GM23338 (cell line): ENCODE data around the gene RHBDD2.

Experiments used
- CTCF ChIP-seq, 2 experiments: fragments of 200-600 bp in 1 of 2; sonication (generic) in 1 of 2; conservative IDR thresholded peaks; 2 replicates each; pipeline versions ENCODE4 v1.5.1 to v1.6.1; 2016 to 2017; ENCODE audit warnings: antibody characterized with exemption in 2 of 2, low read depth in 2 of 2, mild to moderate bottlenecking in 2 of 2, moderate library complexity in 1 of 2
- ETS1 ChIP-seq: IDR thresholded peaks from 2 replicates; pipeline ENCODE4 v1.6.1; 2016; ENCODE audit warnings: antibody characterized with exemption
- EZH2 ChIP-seq: fragments of 200-600 bp; sonication (generic); IDR thresholded peaks from one replicate; pipeline ENCODE4 v1.8.0; 2017; ENCODE audit warnings: antibody characterized with exemption, mild to moderate bottlenecking, low read depth; ENCODE audit not compliant: unreplicated experiment
- EZH2phosphoT487 ChIP-seq: fragments of 200-600 bp; sonication (generic); IDR thresholded peaks from one replicate; pipeline ENCODE4 v1.8.1; 2018; ENCODE audit warnings: antibody characterized with exemption; ENCODE audit not compliant: unreplicated experiment
- NANOG ChIP-seq: IDR thresholded peaks from 2 replicates; pipeline ENCODE4 v1.6.1; 2016; ENCODE audit warnings: antibody characterized with exemption, borderline replicate concordance
- POLR2AphosphoS5 ChIP-seq: IDR thresholded peaks from 2 replicates; pipeline ENCODE4 v1.6.1; 2016; ENCODE audit warnings: antibody characterized with exemption, low read depth
- REST ChIP-seq: IDR thresholded peaks from one replicate; pipeline ENCODE4 v1.6.1; 2018; ENCODE audit warnings: antibody characterized with exemption; ENCODE audit not compliant: unreplicated experiment
- STAT1 ChIP-seq: IDR thresholded peaks from one replicate; pipeline ENCODE4 v1.6.1; 2016; ENCODE audit warnings: antibody characterized with exemption; ENCODE audit not compliant: unreplicated experiment
- ZNF114 ChIP-seq: fragments of 250-450 bp; sonication (Bioruptor Pico); IDR thresholded peaks from 2 replicates; pipeline ENCODE4 v1.5.0; 2020; ENCODE audit warnings: mild to moderate bottlenecking, moderate library complexity
- ZNF331 ChIP-seq: fragments of 250-450 bp; sonication (Bioruptor Pico); IDR thresholded peaks from 2 replicates; pipeline ENCODE4 v1.5.0; 2020; ENCODE audit warnings: low read depth, mild to moderate bottlenecking, moderate library complexity
- ZNF462 ChIP-seq: fragments of 250-450 bp; sonication (Bioruptor Pico); IDR thresholded peaks from 2 replicates; pipeline ENCODE4 v1.5.0; 2020; ENCODE audit warnings: mild to moderate bottlenecking, moderate library complexity

- TF ChIP-seq CTCF (conservative IDR thresholded peaks at IDR 0.05; ENCODE audit: low read depth in 2 of 2) (no peak), ZNF462 (CRISPR knock-in tag) (no peak), EZH2 (no peak), POLR2AphosphoS5 (no peak), REST (no peak), NANOG (no peak), EZH2phosphoT487 (no peak), STAT1 (no peak), ETS1 (no peak), ZNF114 (no peak), ZNF331 (CRISPR knock-in tag) (no peak)
Observed at GRCh38 chr7:75840029-75840428, 38.8 kb upstream of the RHBDD2 start.
